Measurements from ENCODE around the gene GRID2.

Gene GRID2

DNA sequence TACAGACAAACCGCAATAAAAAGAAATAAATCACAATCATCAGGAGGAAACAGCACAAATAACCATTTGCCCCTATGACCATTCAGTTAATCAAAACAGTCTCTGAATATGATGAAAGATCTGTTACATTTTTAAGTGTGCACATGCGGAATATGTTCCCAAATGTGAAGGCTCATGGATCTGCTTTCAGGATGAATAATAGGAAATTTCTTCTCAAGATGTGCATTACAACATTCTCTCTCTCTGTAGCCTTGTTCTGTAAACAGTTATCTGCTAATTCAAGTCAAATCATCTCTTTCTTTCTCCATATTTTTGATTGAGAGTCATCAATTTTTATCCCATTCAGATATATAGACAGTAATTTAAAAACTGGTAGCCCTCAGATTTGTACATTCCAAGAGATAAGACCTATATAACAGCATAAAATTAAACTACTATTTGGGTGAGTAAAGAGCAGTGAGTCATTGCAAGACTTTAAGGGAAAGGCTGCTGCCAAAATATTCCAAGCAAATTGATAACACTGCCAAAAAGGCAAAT is 1090.8 kb downstream of the GRID2 start:
- no peak for DNase-seq
- H3K4me1 ChIP-seq (ENCODE audit: low read length): no peaks in the 10 kb centered on the region
- no peaks in the 10 kb centered on the region for H3K9me2 ChIP-seq (replicated peaks; ENCODE audit: insufficient read depth, low read length)
- H3K9me3 ChIP-seq (replicated peaks; ENCODE audit: insufficient read depth, low read length): no peaks in the 10 kb centered on the region
- H2AFZ ChIP-seq (ENCODE audit: low read length): no peak overlapping the region
- no peaks in the 10 kb centered on the region for H3F3A ChIP-seq (ENCODE audit: insufficient read depth, low read length)
- TF ChIP-seq, protein P1, sequence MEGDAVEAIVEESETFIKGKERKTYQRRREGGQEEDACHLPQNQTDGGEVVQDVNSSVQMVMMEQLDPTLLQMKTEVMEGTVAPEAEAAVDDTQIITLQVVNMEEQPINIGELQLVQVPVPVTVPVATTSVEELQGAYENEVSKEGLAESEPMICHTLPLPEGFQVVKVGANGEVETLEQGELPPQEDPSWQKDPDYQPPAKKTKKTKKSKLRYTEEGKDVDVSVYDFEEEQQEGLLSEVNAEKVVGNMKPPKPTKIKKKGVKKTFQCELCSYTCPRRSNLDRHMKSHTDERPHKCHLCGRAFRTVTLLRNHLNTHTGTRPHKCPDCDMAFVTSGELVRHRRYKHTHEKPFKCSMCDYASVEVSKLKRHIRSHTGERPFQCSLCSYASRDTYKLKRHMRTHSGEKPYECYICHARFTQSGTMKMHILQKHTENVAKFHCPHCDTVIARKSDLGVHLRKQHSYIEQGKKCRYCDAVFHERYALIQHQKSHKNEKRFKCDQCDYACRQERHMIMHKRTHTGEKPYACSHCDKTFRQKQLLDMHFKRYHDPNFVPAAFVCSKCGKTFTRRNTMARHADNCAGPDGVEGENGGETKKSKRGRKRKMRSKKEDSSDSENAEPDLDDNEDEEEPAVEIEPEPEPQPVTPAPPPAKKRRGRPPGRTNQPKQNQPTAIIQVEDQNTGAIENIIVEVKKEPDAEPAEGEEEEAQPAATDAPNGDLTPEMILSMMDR (IDR thresholded peaks at IDR 0.05; ENCODE audit: low read length): no peak
- TF ChIP-seq EZH2 (optimal IDR thresholded peaks at IDR 0.05; ENCODE audit: low read depth, low read length) (no peak), EZH2phosphoT487 (IDR thresholded peaks at IDR 0.05; ENCODE audit: low read length) (no peak)
- no peaks in the 10 kb centered on the region for H3K36me3 ChIP-seq (replicated peaks; ENCODE audit: insufficient read depth, low read length)
- H3K27me3 ChIP-seq (replicated peaks; ENCODE audit: insufficient read depth, low read length): no peaks in the 10 kb centered on the region
- H3K79me2 ChIP-seq (ENCODE audit: low read length): no peaks in the 10 kb centered on the region
- H3K27ac ChIP-seq (ENCODE audit: low read length): no peak overlapping the region
- H3K4me2 ChIP-seq (ENCODE audit: low read depth, low read length): no peak overlapping the region
- H3K9ac ChIP-seq (ENCODE audit: low read length): no peak overlapping the region
- no peaks in the 10 kb centered on the region for H4K20me1 ChIP-seq (ENCODE audit: insufficient read depth, low read length)
- H3K4me3 ChIP-seq (ENCODE audit: low read length): no peak overlapping the region

DNA sequence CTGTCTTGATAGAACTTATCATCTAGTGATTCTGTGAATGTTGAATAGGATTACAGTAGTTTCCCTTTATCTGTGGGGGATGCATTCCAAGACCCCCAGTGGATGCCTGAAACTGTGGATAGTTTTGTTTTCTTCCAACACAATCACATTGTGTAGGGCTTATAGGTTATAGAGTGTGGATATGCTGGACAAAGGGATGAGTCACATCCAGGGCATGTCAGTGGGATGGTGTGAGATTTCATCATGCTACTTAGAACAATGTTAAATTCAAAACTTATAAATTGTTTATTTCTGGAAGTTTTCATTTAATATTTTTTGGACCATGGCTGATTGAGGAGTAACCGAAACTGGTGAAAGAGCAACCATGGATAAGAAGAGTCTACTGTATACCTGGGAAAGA is 1092.5 kb downstream of the GRID2 start:
- no peaks in the 10 kb centered on the region for H3K79me2 ChIP-seq (ENCODE audit: low read length)
- no peaks in the 10 kb centered on the region for H3F3A ChIP-seq (ENCODE audit: insufficient read depth, low read length)
- H3K9me2 ChIP-seq (replicated peaks; ENCODE audit: insufficient read depth, low read length): no peaks in the 10 kb centered on the region
- no peak overlapping the region for H2AFZ ChIP-seq (ENCODE audit: low read length)
- H3K9ac ChIP-seq (ENCODE audit: low read length): no peak overlapping the region
- H4K20me1 ChIP-seq (ENCODE audit: insufficient read depth, low read length): no peaks in the 10 kb centered on the region
- no peak for DNase-seq
- H3K27me3 ChIP-seq (replicated peaks; ENCODE audit: insufficient read depth, low read length): no peaks in the 10 kb centered on the region
- no peak overlapping the region for H3K4me3 ChIP-seq (ENCODE audit: low read length)
- no peak overlapping the region for H3K4me2 ChIP-seq (ENCODE audit: low read depth, low read length)
- no peaks in the 10 kb centered on the region for H3K36me3 ChIP-seq (replicated peaks; ENCODE audit: insufficient read depth, low read length)
- no peaks in the 10 kb centered on the region for H3K9me3 ChIP-seq (replicated peaks; ENCODE audit: insufficient read depth, low read length)
- TF ChIP-seq, protein P1 (IDR thresholded peaks at IDR 0.05; ENCODE audit: low read length): no peak
- no peak for TF ChIP-seq EZH2phosphoT487 (IDR thresholded peaks at IDR 0.05; ENCODE audit: low read length)
- TF ChIP-seq EZH2 (optimal IDR thresholded peaks at IDR 0.05; ENCODE audit: low read depth, low read length): no peak
- H3K4me1 ChIP-seq (ENCODE audit: low read length): no peaks in the 10 kb centered on the region
- H3K27ac ChIP-seq (ENCODE audit: low read length): no peak overlapping the region

DNA sequence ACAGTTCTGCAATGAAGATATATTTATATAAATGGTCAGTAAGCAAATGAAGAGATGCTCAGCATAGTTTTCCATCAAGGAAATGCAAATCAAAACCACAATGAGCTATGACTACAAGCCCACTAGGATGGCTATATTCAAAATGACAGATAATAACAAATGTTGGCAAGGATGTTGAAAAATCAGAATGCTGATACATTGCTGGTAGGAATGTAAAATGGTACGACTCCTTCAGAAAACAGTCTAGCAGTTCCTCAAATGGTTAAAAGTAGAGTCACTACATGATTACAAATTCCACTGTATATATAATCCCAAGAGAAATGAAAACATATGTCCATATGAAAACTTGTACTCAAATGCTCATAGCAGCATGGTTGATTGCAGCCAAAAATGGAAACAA is 1099.8 kb downstream of the GRID2 start:
- Histone ChIP-seq H4K20me1 (ENCODE audit: insufficient read depth, low read length) (no peaks in the 10 kb centered on the region), H3K79me2 (ENCODE audit: low read length) (no peaks in the 10 kb centered on the region), H3K9me3 (replicated peaks; ENCODE audit: insufficient read depth, low read length) (peaks cover 3% of the 10 kb centered on the region; the same call in 1 of the 2 replicates), H3K36me3 (replicated peaks; ENCODE audit: insufficient read depth, low read length) (no peaks in the 10 kb centered on the region), H3F3A (ENCODE audit: insufficient read depth, low read length) (no peaks in the 10 kb centered on the region), H3K27ac (ENCODE audit: low read length) (no peak overlapping the region), H3K4me2 (ENCODE audit: low read depth, low read length) (no peak overlapping the region), H3K9me2 (replicated peaks; ENCODE audit: insufficient read depth, low read length) (no peaks in the 10 kb centered on the region), H3K9ac (ENCODE audit: low read length) (no peak overlapping the region), H3K27me3 (replicated peaks; ENCODE audit: insufficient read depth, low read length) (no peaks in the 10 kb centered on the region), H3K4me1 (ENCODE audit: low read length) (no peaks in the 10 kb centered on the region), H2AFZ (ENCODE audit: low read length) (no peak overlapping the region), H3K4me3 (ENCODE audit: low read length) (no peak overlapping the region)
- TF ChIP-seq EZH2 (optimal IDR thresholded peaks at IDR 0.05; ENCODE audit: low read depth, low read length) (no peak), EZH2phosphoT487 (IDR thresholded peaks at IDR 0.05; ENCODE audit: low read length) (no peak)
- TF ChIP-seq, protein P1 (IDR thresholded peaks at IDR 0.05; ENCODE audit: low read length): no peak
- no peak for DNase-seq

All from MM.1S (cell line).